Measurements from ENCODE around the gene ASB1. TPM values are rescaled to one million over a fixed set of nuclear protein-coding genes. Genes with fewer than 3 reads are reported as not detected.

Gene ASB1
- total and polyA plus RNA-seq, 2 donors, result 17.1 to 24.7 TPM

GRCh38 chr2:238466243-238466756 is 39.6 kb downstream of the ASB1 start:
- WGBS, result 73% methylated on average over 10 of the region's 10 CpGs
- Histone ChIP-seq H3K27ac (ENCODE audit: low read depth) (no peak overlapping the region), H3K36me3 (ENCODE audit: insufficient read depth) (no peaks in the 10 kb centered on the region), H3K4me3 (ENCODE audit: low read depth, low read length) (no peak overlapping the region), H3K4me1 (ENCODE audit: insufficient read depth) (no peaks in the 10 kb centered on the region)
- DNase-seq (ENCODE audit: extremely low spot score), result no peak

DNA sequence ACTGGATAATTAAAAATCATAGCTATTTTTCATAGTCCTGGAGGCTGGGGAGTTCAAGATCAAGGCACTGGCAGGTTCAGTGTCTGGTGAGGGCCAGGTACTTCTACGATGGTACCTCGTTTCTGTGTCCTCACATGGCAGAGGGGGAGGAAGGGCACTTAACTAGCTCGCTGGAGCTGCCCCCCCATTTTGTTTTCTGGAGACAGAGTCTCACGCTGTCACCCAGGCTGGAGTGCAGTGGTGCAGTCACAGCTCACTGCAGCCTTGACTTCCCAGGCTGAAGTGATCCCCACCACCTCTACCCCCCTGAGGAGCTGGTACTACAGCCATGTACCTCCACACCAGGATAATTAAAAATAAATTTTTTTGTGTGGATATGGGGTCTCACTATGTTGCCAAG is 40.3 kb downstream of the ASB1 start:
- no peak for DNase-seq (ENCODE audit: extremely low spot score)
- WGBS, result 95% methylated on average over 4 of the region's 4 CpGs
- no peaks in the 10 kb centered on the region for H3K36me3 ChIP-seq (ENCODE audit: insufficient read depth)
- no peak overlapping the region for H3K4me3 ChIP-seq (ENCODE audit: low read depth, low read length)
- H3K4me1 ChIP-seq (ENCODE audit: insufficient read depth), result no peaks in the 10 kb centered on the region
- H3K27ac ChIP-seq (ENCODE audit: low read depth), result no peak overlapping the region

GRCh38 chr2:238467792-238468191 is 41.1 kb downstream of the ASB1 start:
- no peaks in the 10 kb centered on the region for H3K4me1 ChIP-seq (ENCODE audit: insufficient read depth)
- H3K27ac ChIP-seq (ENCODE audit: low read depth), result no peak overlapping the region
- no peak for DNase-seq (ENCODE audit: extremely low spot score)
- no peak overlapping the region for H3K4me3 ChIP-seq (ENCODE audit: low read depth, low read length)
- H3K36me3 ChIP-seq (ENCODE audit: insufficient read depth), result no peaks in the 10 kb centered on the region
- WGBS, result 49% methylated on average over 1 of the region's 1 CpG

- no peaks in the 10 kb centered on the region for H3K36me3 ChIP-seq (ENCODE audit: insufficient read depth)
- DNase-seq (ENCODE audit: extremely low spot score), result no peak
- no peak overlapping the region for H3K27ac ChIP-seq (ENCODE audit: low read depth)
- H3K4me1 ChIP-seq (ENCODE audit: insufficient read depth), result no peaks in the 10 kb centered on the region
- H3K4me3 ChIP-seq (ENCODE audit: low read depth, low read length), result no peak overlapping the region
- 95% methylated on average over 1 of the region's 1 CpG for WGBS
Observed at GRCh38 chr2:238469155-238469554, 42.4 kb downstream of the ASB1 start.

DNA sequence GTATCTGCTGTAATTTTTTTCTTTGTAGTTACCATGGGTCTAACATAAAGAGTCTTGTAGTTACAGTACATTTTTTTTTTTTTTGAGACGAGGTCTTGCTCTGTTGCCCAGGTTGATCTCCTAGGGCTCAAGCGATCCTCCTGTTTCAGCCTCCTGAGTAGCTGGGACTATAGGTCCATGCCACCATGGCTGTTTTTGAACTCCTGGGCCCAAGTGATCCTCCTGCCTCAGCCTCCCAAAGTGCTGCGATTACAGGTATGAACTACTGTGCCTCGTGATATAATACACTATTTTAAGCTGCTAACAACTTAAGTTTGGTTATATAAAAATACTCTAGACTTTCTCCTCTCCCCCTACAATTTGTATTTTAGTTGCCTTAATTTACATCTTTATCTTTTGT is 46.3 kb downstream of the ASB1 start:
- H3K27ac ChIP-seq (ENCODE audit: low read depth), result no peak overlapping the region
- WGBS, result 98% methylated on average over 4 of the region's 4 CpGs
- no peaks in the 10 kb centered on the region for H3K36me3 ChIP-seq (ENCODE audit: insufficient read depth)
- DNase-seq (ENCODE audit: extremely low spot score), result no peak
- no peak overlapping the region for H3K4me3 ChIP-seq (ENCODE audit: low read depth, low read length)
- H3K4me1 ChIP-seq (ENCODE audit: insufficient read depth), result no peaks in the 10 kb centered on the region

DNA sequence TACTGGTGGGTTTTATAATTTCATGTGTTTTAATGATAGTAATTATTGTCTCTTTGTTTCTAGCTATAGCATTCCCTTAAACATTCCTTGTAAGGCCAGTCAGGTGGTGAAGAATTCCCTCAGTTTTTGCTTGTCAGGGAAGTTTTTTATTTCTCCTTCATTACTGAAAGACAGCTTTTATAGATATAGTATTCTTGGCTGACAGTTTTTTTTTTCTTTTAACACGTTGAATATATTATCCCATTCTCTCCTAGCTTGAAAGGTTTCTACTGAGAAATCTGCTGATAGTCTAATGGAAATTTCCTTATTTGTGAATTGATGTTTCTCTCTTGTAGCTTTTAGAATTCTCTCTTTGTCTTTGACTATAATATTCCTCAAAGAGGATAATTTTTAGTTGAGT is 46.8 kb downstream of the ASB1 start:
- no peaks in the 10 kb centered on the region for H3K4me1 ChIP-seq (ENCODE audit: insufficient read depth)
- H3K27ac ChIP-seq (ENCODE audit: low read depth), result no peak overlapping the region
- no peak for DNase-seq (ENCODE audit: extremely low spot score)
- WGBS, result 85% methylated on average over 1 of the region's 1 CpG
- H3K36me3 ChIP-seq (ENCODE audit: insufficient read depth), result no peaks in the 10 kb centered on the region
- no peak overlapping the region for H3K4me3 ChIP-seq (ENCODE audit: low read depth, low read length)

- H3K36me3 ChIP-seq (ENCODE audit: insufficient read depth), result no peaks in the 10 kb centered on the region
- H3K4me1 ChIP-seq (ENCODE audit: insufficient read depth), result no peaks in the 10 kb centered on the region
- 88% methylated on average over 1 of the region's 1 CpG for WGBS
- no peak for DNase-seq (ENCODE audit: extremely low spot score)
- no peak overlapping the region for H3K4me3 ChIP-seq (ENCODE audit: low read depth, low read length)
- H3K27ac ChIP-seq (ENCODE audit: low read depth), result no peak overlapping the region
Observed at GRCh38 chr2:238475034-238475433, 48.3 kb downstream of the ASB1 start.

- Histone ChIP-seq H3K27ac (ENCODE audit: low read depth) (no peak overlapping the region), H3K4me3 (ENCODE audit: low read depth, low read length) (no peak overlapping the region), H3K36me3 (ENCODE audit: insufficient read depth) (no peaks in the 10 kb centered on the region), H3K4me1 (ENCODE audit: insufficient read depth) (no peaks in the 10 kb centered on the region)
- no peak for DNase-seq (ENCODE audit: extremely low spot score)
- 16% methylated on average over 1 of the region's 1 CpG for WGBS
Observed at GRCh38 chr2:238475566-238475965, 48.8 kb downstream of the ASB1 start.

- no peak for DNase-seq (ENCODE audit: extremely low spot score)
- H3K4me1 ChIP-seq (ENCODE audit: insufficient read depth), result no peaks in the 10 kb centered on the region
- WGBS, result 82% methylated on average over 5 of the region's 5 CpGs
Observed at GRCh38 chr2:238476258-238476657, 49.5 kb downstream of the ASB1 start.

DNA sequence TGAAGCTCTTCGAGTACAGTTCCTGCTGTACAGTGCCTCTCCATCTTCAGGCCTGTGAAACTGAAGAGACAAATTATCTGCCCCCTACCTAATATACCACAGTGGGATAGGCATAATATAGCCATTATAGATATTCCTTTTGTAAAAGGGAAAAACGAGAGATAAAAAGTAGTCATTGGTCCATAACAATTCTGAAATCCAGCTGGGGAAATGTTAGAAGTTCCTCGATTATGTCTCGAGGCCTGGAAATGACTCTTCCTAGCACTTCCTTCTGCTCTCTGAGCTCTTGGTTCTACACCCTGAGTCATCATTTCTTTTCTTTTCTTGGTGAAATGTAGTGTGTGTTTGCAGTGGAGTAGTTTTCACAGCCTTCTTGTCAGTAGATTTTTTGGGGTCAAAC is 51.5 kb downstream of the ASB1 start:
- no peak overlapping the region for H3K27ac ChIP-seq (ENCODE audit: low read depth)
- WGBS, result 95% methylated on average over 4 of the region's 4 CpGs
- H3K4me1 ChIP-seq (ENCODE audit: insufficient read depth), result no peaks in the 10 kb centered on the region
- H3K36me3 ChIP-seq (ENCODE audit: insufficient read depth), result no peaks in the 10 kb centered on the region
- H3K4me3 ChIP-seq (ENCODE audit: low read depth, low read length), result no peak overlapping the region
- DNase-seq (ENCODE audit: extremely low spot score), result no peak

More at GRCh38 chr2:238476258-238476657, 49.5 kb downstream of the ASB1 start:
- H3K36me3 ChIP-seq (ENCODE audit: insufficient read depth), result no peaks in the 10 kb centered on the region
- H3K4me3 ChIP-seq (ENCODE audit: low read depth, low read length), result no peak overlapping the region
- no peak overlapping the region for H3K27ac ChIP-seq (ENCODE audit: low read depth)

DNA sequence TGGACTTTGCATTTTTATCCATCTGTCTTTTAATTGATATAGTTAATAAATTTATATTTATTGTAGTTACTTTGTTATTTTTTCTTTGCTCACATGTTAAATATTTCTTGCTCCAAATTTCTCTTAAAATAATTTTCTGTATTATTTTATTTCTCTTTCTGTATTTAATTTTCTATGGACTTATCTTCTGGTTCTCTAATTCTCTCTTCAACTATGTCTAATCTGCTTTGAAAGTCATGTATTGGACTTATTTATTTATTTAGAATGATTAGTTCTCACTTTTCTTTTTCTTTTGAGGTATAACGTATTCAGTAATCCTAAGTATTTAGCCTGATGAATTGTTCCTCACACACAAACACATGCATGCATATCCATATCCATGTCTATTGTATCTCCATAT is 53.1 kb downstream of the ASB1 start:
- 91% methylated on average over 1 of the region's 1 CpG for WGBS

GRCh38 chr2:238483021-238483420 is 56.3 kb downstream of the ASB1 start:
- WGBS, result 74% methylated on average over 6 of the region's 6 CpGs
- Histone ChIP-seq H3K36me3 (ENCODE audit: insufficient read depth) (no peaks in the 10 kb centered on the region), H3K4me1 (ENCODE audit: insufficient read depth) (no peaks in the 10 kb centered on the region), H3K27ac (ENCODE audit: low read depth) (no peak overlapping the region), H3K4me3 (ENCODE audit: low read depth, low read length) (no peak overlapping the region)
- DNase-seq (ENCODE audit: extremely low spot score), result no peak

More for the DNA sequence above, 53.1 kb downstream of the ASB1 start:
- no peaks in the 10 kb centered on the region for H3K36me3 ChIP-seq (ENCODE audit: insufficient read depth)
- H3K4me1 ChIP-seq (ENCODE audit: insufficient read depth), result no peaks in the 10 kb centered on the region
- H3K4me3 ChIP-seq (ENCODE audit: low read depth, low read length), result no peak overlapping the region
- no peak for DNase-seq (ENCODE audit: extremely low spot score)
- H3K27ac ChIP-seq (ENCODE audit: low read depth), result no peak overlapping the region

- no peak overlapping the region for H3K4me3 ChIP-seq (ENCODE audit: low read depth, low read length)
- no peak for DNase-seq (ENCODE audit: extremely low spot score)
- H3K4me1 ChIP-seq (ENCODE audit: insufficient read depth), result no peaks in the 10 kb centered on the region
- no peaks in the 10 kb centered on the region for H3K36me3 ChIP-seq (ENCODE audit: insufficient read depth)
- 74% methylated on average over 8 of the region's 8 CpGs for WGBS
- H3K27ac ChIP-seq (ENCODE audit: low read depth), result no peak overlapping the region
Observed at GRCh38 chr2:238483656-238484055, 56.9 kb downstream of the ASB1 start.

GRCh38 chr2:238484522-238485452 is 58.1 kb downstream of the ASB1 start:
- no peak for DNase-seq (ENCODE audit: extremely low spot score)

More at GRCh38 chr2:238484522-238485452, 58.1 kb downstream of the ASB1 start:
- Histone ChIP-seq H3K4me3 (ENCODE audit: low read depth, low read length) (no peak overlapping the region), H3K36me3 (ENCODE audit: insufficient read depth) (no peaks in the 10 kb centered on the region), H3K4me1 (ENCODE audit: insufficient read depth) (no peaks in the 10 kb centered on the region), H3K27ac (ENCODE audit: low read depth) (no peak overlapping the region)
- 93% methylated on average over 23 of the region's 23 CpGs for WGBS

Data from urinary bladder (tissue), 4 donors.